ENCODE results near the gene DOP1A. TPM values are rescaled to one million over a fixed set of nuclear protein-coding genes. Genes with fewer than 3 reads are reported as not detected.
"Not testable (repeated sequence)": the region's sequence is repeated elsewhere in the genome, so short reads cannot be mapped to it uniquely, and the experiment has no call there.

Gene DOP1A
- total and polyA plus RNA-seq, 10 donors, result 4.8 to 47.6 (median 26.0) TPM

- Histone ChIP-seq H3K36me3 (peaks cover 0 to 47% (median 18%) of the 10 kb centered on the region in 6 donors), H3K4me3 (no peak overlapping the region), H3K27ac (no peak overlapping the region), H3K27me3 (replicated peaks in 1 of 7) (no peaks in the 10 kb centered on the region), H3K4me1 (peaks cover 13 to 59% (median 26%) of the 10 kb centered on the region in 6 donors), H3K9me3 (no peaks in the 10 kb centered on the region)
- no peak for TF ChIP-seq CTCF (IDR thresholded peaks at IDR 0.05 in 8 of 11, conservative IDR thresholded peaks at IDR 0.05 in 3 of 11)
- no peak for TF ChIP-seq POLR2AphosphoS5 (IDR thresholded peaks at IDR 0.05)
- WGBS, 5 donors, result 92 to 97% (median 96%) methylated on average over 6 of the region's 6 CpGs
- no peak for DNase-seq
- intact Hi-C loops (cut with DNase I; ENCODE audit: low total_unique reads), result loop anchor here (10.0 kb wide), 1 partner anchor 116 kb away; no protein-coding TSS in a partner anchor
Observed at GRCh38 chr6:83190626-83191025, 123.2 kb downstream of the DOP1A start.

- Histone ChIP-seq H3K36me3 (peaks cover 0 to 38% (median 9%) of the 10 kb centered on the region in 6 donors), H3K4me1 (peaks cover 13 to 59% (median 29%) of the 10 kb centered on the region in 6 donors), H3K4me3 (peak overlapping the region in 7 of 8 donors; percentile 66 to 94 (median 82))
- WGBS, 5 donors, result 91 to 95% (median 94%) methylated on average over 15 to 18 of the region's 18 CpGs
- H3K27me3 ChIP-seq (replicated peaks in 1 of 7); H3K27ac ChIP-seq; H3K9me3 ChIP-seq; DNase-seq: not testable (repeated sequence)
- intact Hi-C loops (cut with DNase I; ENCODE audit: low total_unique reads), result loop anchor here (10.0 kb wide), 1 partner anchor 117 kb away; no protein-coding TSS in a partner anchor
Observed at GRCh38 chr6:83191974-83192373, 124.5 kb downstream of the DOP1A start.

- peak overlapping the region; percentile 66 to 94 (median 84) for H3K4me3 ChIP-seq
- H3K36me3 ChIP-seq, result peaks cover 0 to 33% (median 7%) of the 10 kb centered on the region in 6 donors
- H3K27ac ChIP-seq, result peak overlapping the region; percentile 30 to 88 (median 83)
- TF ChIP-seq POLR2AphosphoS5 (IDR thresholded peaks at IDR 0.05) (no peak), POLR2A (IDR thresholded peaks at IDR 0.05) (no peak), CTCF (IDR thresholded peaks at IDR 0.05 in 8 of 11, conservative IDR thresholded peaks at IDR 0.05 in 3 of 11) (no peak)
- H3K27me3 ChIP-seq (replicated peaks in 1 of 7), result no peaks in the 10 kb centered on the region
- peaks cover 13 to 59% (median 29%) of the 10 kb centered on the region in 6 donors for H3K4me1 ChIP-seq
- no peaks in the 10 kb centered on the region for H3K9me3 ChIP-seq
- 0 to 4% (median 1%) methylated on average over 4 of the region's 4 CpGs for WGBS, 5 donors
- no peak for DNase-seq
- intact Hi-C loops (cut with DNase I; ENCODE audit: low total_unique reads), result loop anchor here (10.0 kb wide), 1 partner anchor 118 kb away; no protein-coding TSS in a partner anchor
Observed at GRCh38 chr6:83192456-83192855, 125.0 kb downstream of the DOP1A start.

- Histone ChIP-seq H3K27me3 (replicated peaks in 1 of 7) (no peaks in the 10 kb centered on the region), H3K9me3 (no peaks in the 10 kb centered on the region), H3K27ac (peak within 1 kb of the TSS; percentile 30 to 88 (median 83)), H3K4me1 (peaks cover 13 to 59% (median 29%) of the 10 kb centered on the region in 6 donors), H3K4me3 (peak within 1 kb of the TSS; percentile 66 to 94 (median 84)), H3K36me3 (peaks cover 0 to 27% (median 5%) of the 10 kb centered on the region in 6 donors)
- 1% methylated on average over 36 to 88 of the region's 88 CpGs for WGBS, 5 donors
- intact Hi-C loops (cut with DNase I; ENCODE audit: low total_unique reads), result loop anchor here (10.0 kb wide), 1 partner anchor 118 kb away; no protein-coding TSS in a partner anchor
- peak; percentile 97 for DNase-seq
- peak in 3 of 11 experiments; percentile 16 to 36 (median 24) for TF ChIP-seq CTCF (IDR thresholded peaks at IDR 0.05 in 8 of 11, conservative IDR thresholded peaks at IDR 0.05 in 3 of 11)
- peak in 2 of 3 donors; percentile 50 to 58 for TF ChIP-seq POLR2A (IDR thresholded peaks at IDR 0.05)
- TF ChIP-seq POLR2AphosphoS5 (IDR thresholded peaks at IDR 0.05), result peak; percentile 92 to 96 (median 96)
Observed at GRCh38 chr6:83192871-83193746, 125.6 kb downstream of the DOP1A start, which contains the start of the genes PGM3 and RWDD2A. Gene PGM3, minus strand, starts transcription at chr6:83193265. Its CDS starts 2,253 bp downstream, at chr6:83191012. Gene RWDD2A, plus strand, starts transcription at chr6:83193357. Its CDS starts 1,095 bp downstream, at chr6:83194452.
